GM12864 (cell line): ENCODE measurements around the gene CTDSPL.

ENCODE experiments used
- DNase-seq: peaks from one replicate; pipeline ENCODE4 v3.0.0-alpha.2; 2011; ENCODE audit warnings: low read depth
- H3K4me3 ChIP-seq: 2 replicates; pipeline ENCODE4 v1.5.1; 2011; ENCODE audit warnings: mild to moderate bottlenecking, low read depth, low read length, control low read depth
- CTCF ChIP-seq: IDR thresholded peaks from 2 replicates; pipeline ENCODE4 v1.5.1; 2011; ENCODE audit warnings: low read depth, mild to moderate bottlenecking, moderate library complexity, low read length, control low read depth, inconsistent platforms; ENCODE audit errors: missing control alignments

CTDSPL gene

DNA sequence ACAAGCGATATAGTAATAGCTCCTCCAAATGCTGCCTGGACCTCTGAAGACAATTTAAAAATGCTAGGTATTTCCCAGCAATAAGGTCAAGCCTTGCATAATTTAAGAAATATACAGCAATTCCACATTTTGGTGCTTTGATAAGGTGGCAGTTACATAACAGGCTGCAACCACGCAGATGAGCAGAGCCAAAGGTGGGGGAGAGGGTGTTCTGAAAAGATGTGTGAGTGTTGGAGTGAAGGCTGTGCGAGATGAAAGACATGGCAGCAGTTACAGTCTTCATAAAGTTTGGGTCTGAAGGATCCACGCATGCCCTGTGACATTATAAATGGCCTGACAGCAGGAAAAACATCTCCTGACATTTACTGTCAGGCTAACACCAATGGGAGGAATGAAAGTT lies 26.1 kb downstream of the CTDSPL start:
- TF ChIP-seq CTCF: no peak
- no peak for DNase-seq
- H3K4me3 ChIP-seq: no peak overlapping the region

DNA sequence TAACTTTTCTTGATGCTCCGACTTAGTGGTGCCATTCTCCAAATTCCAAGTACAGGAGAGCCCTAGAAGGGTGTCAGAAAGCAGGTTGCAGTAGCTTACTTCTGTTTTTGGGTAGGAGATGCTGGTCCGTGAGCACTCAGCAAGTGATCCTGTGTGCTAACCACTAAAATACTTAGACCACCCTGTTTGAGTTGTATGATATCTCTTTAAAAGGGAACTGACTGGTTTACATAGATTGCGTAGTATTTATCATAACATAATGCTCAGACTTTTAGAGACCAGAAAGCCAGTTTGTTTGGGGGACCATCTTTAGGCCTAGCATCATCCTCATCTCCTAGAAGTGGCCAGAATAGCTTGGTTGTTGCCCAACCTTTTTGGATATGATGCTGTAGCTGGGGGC lies 26.7 kb downstream of the CTDSPL start:
- DNase-seq: no peak
- TF ChIP-seq CTCF: no peak

GRCh38 chr3:37890522-37890921 lies 28.8 kb downstream of the CTDSPL start:
- DNase-seq: no peak
- H3K4me3 ChIP-seq: no peak overlapping the region
- TF ChIP-seq CTCF: no peak

More for the DNA sequence above, 26.7 kb downstream of the CTDSPL start:
- no peak overlapping the region for H3K4me3 ChIP-seq

GRCh38 chr3:37891227-37891626 lies 29.5 kb downstream of the CTDSPL start:
- TF ChIP-seq CTCF: no peak
- no peak for DNase-seq
- H3K4me3 ChIP-seq: no peak overlapping the region

GRCh38 chr3:37892927-37893600 lies 31.4 kb downstream of the CTDSPL start:
- no peak for DNase-seq
- H3K4me3 ChIP-seq: no peak overlapping the region
- TF ChIP-seq CTCF: no peak

DNA sequence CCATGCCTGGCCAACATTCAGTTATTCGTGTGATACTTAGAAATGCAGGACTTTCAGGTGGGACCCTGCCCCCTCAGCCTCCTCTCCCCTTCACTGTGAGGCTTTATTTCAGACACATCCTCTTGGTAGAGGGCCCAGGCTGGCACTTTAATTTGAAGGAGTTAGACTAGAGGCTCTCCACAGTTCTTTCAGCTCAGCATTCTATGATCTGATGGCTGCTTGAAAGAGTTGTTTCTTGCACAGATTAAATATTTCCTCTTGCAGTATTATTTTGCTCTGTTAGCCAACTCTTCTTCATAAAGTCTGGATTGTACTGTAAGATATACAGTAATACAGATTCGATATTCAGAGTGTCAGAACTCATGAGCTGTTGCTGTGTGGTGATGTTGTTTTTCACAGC lies 35.1 kb downstream of the CTDSPL start:
- no peak overlapping the region for H3K4me3 ChIP-seq
- DNase-seq: no peak
- TF ChIP-seq CTCF: no peak

- TF ChIP-seq CTCF: no peak
- DNase-seq: no peak
- H3K4me3 ChIP-seq: no peak overlapping the region
Measured at GRCh38 chr3:37897763-37898162, 36.1 kb downstream of the CTDSPL start.
